GM11168 (cell line): ENCODE data around the gene KLHDC9.
"Not testable (repeated sequence)": the region's sequence is repeated elsewhere in the genome, so short reads cannot be mapped to it uniquely, and the experiment has no call there.

Source experiments
- in situ Hi-C: fragments of 300-500 bp; cut with MboI; formaldehyde crosslinking; loops from one replicate; pipeline ENCODE4 v1.12.0; 2022; ENCODE audit warnings: low sequenced_read_pairs; ENCODE audit not compliant: unreplicated experiment

The KLHDC9 gene

GRCh38 chr1:161098210-161099068 is at the start of gene KLHDC9:
Gene KLHDC9 (plus strand): TSS chr1:161098361. CDS start chr1:161098536, 175 bp downstream.
- in situ Hi-C loops = no loop called here

GRCh38 chr1:161048949-161049722 is 49.0 kb upstream of the KLHDC9 start:
- in situ Hi-C loops = no loop called here

- in situ Hi-C loops = no loop called here
These were observed 46.9 kb upstream of the KLHDC9 start for GRCh38 chr1:161051219-161051618.

- in situ Hi-C loops = no loop called here
These were observed 45.3 kb upstream of the KLHDC9 start for GRCh38 chr1:161052899-161053298.

GRCh38 chr1:161054232-161054631 is 43.9 kb upstream of the KLHDC9 start:
- in situ Hi-C loops = no loop called here

- in situ Hi-C loops = no loop called here
These were observed 43.4 kb upstream of the KLHDC9 start for GRCh38 chr1:161054805-161055204.

GRCh38 chr1:161059293-161059692 is 38.9 kb upstream of the KLHDC9 start:
- in situ Hi-C loops = no loop called here

GRCh38 chr1:161061419-161061818 is 36.7 kb upstream of the KLHDC9 start:
- in situ Hi-C loops = no loop called here

- in situ Hi-C loops = not testable (repeated sequence)
These were observed 34.2 kb upstream of the KLHDC9 start for GRCh38 chr1:161063936-161064335.

- in situ Hi-C loops = not testable (repeated sequence)
These were observed 32.5 kb upstream of the KLHDC9 start for GRCh38 chr1:161065681-161066080.

GRCh38 chr1:161066694-161067093 is 31.5 kb upstream of the KLHDC9 start:
- in situ Hi-C loops = no loop called here

- in situ Hi-C loops = no loop called here
These were observed 29.6 kb upstream of the KLHDC9 start for GRCh38 chr1:161068306-161069234.

- in situ Hi-C loops = no loop called here
These were observed 28.9 kb upstream of the KLHDC9 start for GRCh38 chr1:161069241-161069640.

- in situ Hi-C loops = no loop called here
These were observed 28.4 kb upstream of the KLHDC9 start, which contains the start of gene ARHGAP30 for GRCh38 chr1:161069731-161070270. Gene ARHGAP30 (minus strand): TSS chr1:161069891. CDS start chr1:161069624, 267 bp downstream.

- in situ Hi-C loops = no loop called here
These were observed 27.4 kb upstream of the KLHDC9 start for GRCh38 chr1:161070761-161071160.

GRCh38 chr1:161071886-161072371 is 26.2 kb upstream of the KLHDC9 start:
- in situ Hi-C loops = no loop called here

GRCh38 chr1:161072751-161073449 is 25.3 kb upstream of the KLHDC9 start:
- in situ Hi-C loops = no loop called here

- in situ Hi-C loops = no loop called here
These were observed 24.6 kb upstream of the KLHDC9 start for GRCh38 chr1:161073474-161074121.
